Measurements from ENCODE around the gene HARS2.

- TF ChIP-seq CTCF (IDR thresholded peaks at IDR 0.05 in 4 of 5, conservative IDR thresholded peaks at IDR 0.05 in 1 of 5) (no peak), POLR2A (IDR thresholded peaks at IDR 0.05) (no peak)
These were observed 41.8 kb downstream of the HARS2 start for GRCh38 chr5:140733098-140733497.
